Measurements from ENCODE around the gene MYD88.
A peak's percentile ranks its signal among the peaks of the same experiment; 100 is the strongest.

Gene MYD88

DNA sequence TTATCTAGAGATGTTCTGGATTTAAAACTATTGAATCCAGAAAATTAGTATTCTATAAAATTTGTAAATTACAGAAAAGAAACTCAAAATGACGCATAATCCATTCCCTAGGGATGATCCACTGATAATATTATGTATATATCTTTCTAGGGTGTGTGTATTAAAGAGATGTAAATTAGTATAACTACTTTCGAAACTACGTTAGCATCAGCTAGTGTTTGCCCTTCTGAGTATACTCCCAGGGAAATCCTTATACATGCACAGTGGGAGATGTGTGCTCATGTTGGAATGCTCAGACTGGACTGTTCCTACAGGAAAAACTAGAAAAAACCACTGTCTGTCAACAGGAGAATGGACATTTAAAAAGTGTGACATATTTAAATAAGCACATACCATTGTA, 38.0 kb upstream of the MYD88 start:
- Histone ChIP-seq H3K4me2 (no peak overlapping the region), H3K9ac (no peak overlapping the region)
- TF ChIP-seq Cebpa-rat (IDR thresholded peaks at IDR 0.05) = no peak

DNA sequence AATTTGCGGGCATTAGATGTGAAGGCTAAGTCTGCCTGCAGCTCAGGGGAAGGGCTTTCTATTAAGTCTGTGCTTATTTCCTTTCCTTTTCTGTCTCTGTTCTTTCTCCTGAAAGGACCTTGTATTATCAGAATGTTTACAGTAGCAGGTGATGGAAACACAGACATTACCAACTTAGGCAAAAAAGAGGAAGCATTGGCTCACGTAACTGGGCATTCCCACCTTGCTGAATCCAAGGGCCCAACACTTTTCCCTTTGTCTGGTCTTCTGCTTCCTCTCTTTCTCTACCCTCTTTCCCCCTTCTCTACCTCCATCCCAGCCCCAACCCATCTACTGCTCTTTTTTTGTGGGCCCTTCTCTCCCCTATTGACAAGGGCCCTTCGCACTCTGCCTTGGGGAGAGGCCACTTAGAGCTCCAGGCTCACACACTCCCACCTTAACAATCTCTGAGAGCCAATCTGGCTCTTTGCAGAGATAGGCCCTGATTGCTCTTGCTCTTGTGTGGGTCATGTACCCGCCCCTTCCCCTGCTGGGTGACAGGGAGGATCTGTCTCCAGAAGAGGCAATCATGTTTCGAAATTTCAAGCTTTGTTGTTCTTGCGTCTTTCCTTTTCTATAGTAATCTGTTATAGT, 36.5 kb upstream of the MYD88 start:
- H3K9me3 ChIP-seq (replicated peaks in 1 of 11) = peaks cover 15 to 29% (median 25%) of the 10 kb centered on the region in 11 experiments; a peak in 19 of 22 replicates
- H3K4me3 ChIP-seq = 0 out of 20 replicates have a peak overlapping the region, but pooled peaks of 1 of the 10 experiments have one; percentile 7
- peak overlapping the region in 2 of 11 experiments; percentile 16 to 28; a peak in 3 of 22 replicates for H3K9ac ChIP-seq
- peak overlapping the region in 8 of 11 experiments; percentile 17 to 89 (median 57); a peak in 13 of 22 replicates for H3K4me2 ChIP-seq
- peaks cover 0 to 41% (median 11%) of the 10 kb centered on the region in 10 experiments; a peak in 11 of 20 replicates for H3K4me1 ChIP-seq
- no peaks in the 10 kb centered on the region for H3K36me3 ChIP-seq
- 0 out of 22 replicates have a peak, but pooled peaks of 1 of the 11 experiments have one; percentile 5 for TF ChIP-seq Cebpa-rat (IDR thresholded peaks at IDR 0.05)
- H3K27ac ChIP-seq = peak overlapping the region in 4 of 11 experiments; percentile 6 to 64 (median 55); a peak in 7 of 22 replicates
- no peaks in the 10 kb centered on the region for H4K20me1 ChIP-seq
- H3K27me3 ChIP-seq = no peaks in the 10 kb centered on the region

More for the DNA sequence above, 38.0 kb upstream of the MYD88 start:
- Histone ChIP-seq H3K4me3 (no peak overlapping the region), H4K20me1 (no peaks in the 10 kb centered on the region), H3K27ac (no peak overlapping the region), H3K27me3 (no peaks in the 10 kb centered on the region), H3K4me1 (peaks cover 0 to 41% (median 11%) of the 10 kb centered on the region in 10 experiments; a peak in 11 of 20 replicates), H3K36me3 (no peaks in the 10 kb centered on the region), H3K9me3 (replicated peaks in 1 of 11) (peaks cover 6 to 17% (median 14%) of the 10 kb centered on the region in 11 experiments; a peak in 17 of 22 replicates)

DNA sequence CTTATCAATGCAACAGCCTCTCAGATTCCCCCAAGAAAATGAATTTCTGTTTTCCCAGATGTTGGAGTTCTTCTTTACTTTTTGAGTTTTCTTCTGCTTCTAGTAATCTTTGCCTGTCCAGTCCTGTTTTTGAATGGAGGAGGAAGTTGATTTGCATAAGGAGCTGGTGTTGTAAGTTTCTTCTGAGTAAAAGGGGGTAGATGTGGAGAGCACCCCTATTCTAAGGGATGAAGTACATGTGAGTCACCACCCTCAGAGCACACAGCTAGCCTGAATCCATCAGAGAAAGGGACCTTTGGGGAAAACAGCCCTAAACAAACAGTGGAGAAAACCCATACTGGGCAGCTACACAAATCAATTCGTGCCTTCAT, 36.0 kb upstream of the MYD88 start:
- Histone ChIP-seq H4K20me1 (no peaks in the 10 kb centered on the region), H3K27me3 (no peaks in the 10 kb centered on the region), H3K36me3 (no peaks in the 10 kb centered on the region), H3K4me2 (peak overlapping the region in 6 of 11 experiments; percentile 31 to 89 (median 70); a peak in 12 of 22 replicates), H3K27ac (peak overlapping the region in 4 of 11 experiments; percentile 6 to 64 (median 55); a peak in 7 of 22 replicates), H3K9ac (peak overlapping the region in 2 of 11 experiments; percentile 16 to 28; a peak in 3 of 22 replicates), H3K4me1 (peaks cover 0 to 39% (median 11%) of the 10 kb centered on the region in 10 experiments; a peak in 11 of 20 replicates), H3K9me3 (replicated peaks in 1 of 11) (peaks cover 15 to 29% (median 25%) of the 10 kb centered on the region in 11 experiments; a peak in 19 of 22 replicates), H3K4me3 (no peak overlapping the region)
- TF ChIP-seq Cebpa-rat (IDR thresholded peaks at IDR 0.05) = no peak

DNA sequence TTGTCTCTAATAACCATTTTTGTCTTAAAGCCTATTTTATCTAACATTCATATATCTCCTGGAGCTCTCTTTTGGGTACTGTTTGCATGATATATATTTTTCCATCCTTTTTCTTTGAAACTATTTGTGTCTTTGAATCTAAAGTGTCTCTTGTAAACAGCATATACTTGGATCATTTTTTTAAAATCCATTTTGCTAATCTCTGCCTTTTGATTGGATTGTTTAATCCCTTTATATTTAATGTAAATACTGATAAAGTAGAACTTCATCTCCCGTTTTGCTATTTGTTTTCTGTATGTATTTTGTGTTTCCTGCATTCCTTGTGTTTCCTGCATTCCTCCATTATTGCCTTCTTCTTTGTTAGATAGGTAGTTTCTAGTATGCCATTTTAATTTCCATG, 32.9 kb upstream of the MYD88 start:
- H3K27ac ChIP-seq = no peak overlapping the region
- no peak overlapping the region for H3K4me2 ChIP-seq
- peaks cover 0 to 52% (median 20%) of the 10 kb centered on the region in 10 experiments; a peak in 16 of 20 replicates for H3K4me1 ChIP-seq
- H3K4me3 ChIP-seq = no peak overlapping the region
- H3K36me3 ChIP-seq = no peaks in the 10 kb centered on the region
- H3K9me3 ChIP-seq (replicated peaks in 1 of 11) = peaks cover 15 to 29% (median 25%) of the 10 kb centered on the region in 11 experiments; a peak in 19 of 22 replicates
- H4K20me1 ChIP-seq = no peaks in the 10 kb centered on the region; a peak in 1 of 22 replicates
- no peaks in the 10 kb centered on the region for H3K27me3 ChIP-seq
- no peak for TF ChIP-seq Cebpa-rat (IDR thresholded peaks at IDR 0.05)
- H3K9ac ChIP-seq = no peak overlapping the region

DNA sequence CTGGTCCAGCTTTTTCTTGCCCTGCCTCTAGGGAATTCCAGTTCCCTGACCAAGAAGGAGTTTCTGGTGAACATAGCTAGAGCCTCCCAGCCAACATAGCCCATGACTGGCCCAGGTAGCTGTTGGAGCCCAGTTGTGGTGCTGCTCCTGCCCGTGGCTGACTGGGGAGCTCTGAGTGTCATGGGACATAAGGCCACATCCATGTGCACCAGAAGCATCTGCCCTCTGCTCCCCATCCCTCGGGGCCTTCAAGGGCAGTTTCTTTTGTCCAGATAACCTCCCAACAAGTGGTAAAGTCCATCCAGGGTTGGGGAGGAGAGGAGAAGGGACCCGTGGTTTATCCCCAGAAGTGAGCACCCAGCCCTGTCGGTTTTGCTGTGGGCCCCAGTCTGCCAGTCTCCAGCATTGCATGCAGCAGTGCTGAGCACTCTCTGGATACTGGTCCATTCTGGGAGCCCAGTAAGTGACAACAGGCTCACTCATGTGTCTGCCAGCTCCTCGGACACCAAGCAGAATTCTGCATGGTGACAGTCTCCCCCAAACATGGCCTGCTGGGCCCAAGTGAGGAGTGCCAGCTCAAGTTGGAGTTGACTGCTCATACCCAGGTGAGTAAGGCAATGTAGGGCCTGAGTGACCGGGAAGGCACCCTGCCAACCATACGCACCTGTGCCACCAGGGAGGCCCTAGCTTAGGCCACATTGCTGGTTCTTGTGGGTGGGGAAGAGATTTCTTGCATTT, 30.4 kb upstream of the MYD88 start:
- no peak overlapping the region for H3K9ac ChIP-seq
- H3K27me3 ChIP-seq = no peaks in the 10 kb centered on the region
- H3K27ac ChIP-seq = no peak overlapping the region
- H3K4me2 ChIP-seq = peak overlapping the region in 8 of 11 experiments; percentile 27 to 79 (median 65); a peak in 12 of 22 replicates
- H3K4me1 ChIP-seq = peaks cover 5 to 39% (median 20%) of the 10 kb centered on the region in 10 experiments; a peak in 17 of 20 replicates
- TF ChIP-seq Cebpa-rat (IDR thresholded peaks at IDR 0.05) = no peak
- H3K4me3 ChIP-seq = no peak overlapping the region
- H3K36me3 ChIP-seq = no peaks in the 10 kb centered on the region
- H3K9me3 ChIP-seq (replicated peaks in 1 of 11) = peaks cover 15 to 29% (median 25%) of the 10 kb centered on the region in 11 experiments; a peak in 19 of 22 replicates
- no peaks in the 10 kb centered on the region; a peak in 1 of 22 replicates for H4K20me1 ChIP-seq

DNA sequence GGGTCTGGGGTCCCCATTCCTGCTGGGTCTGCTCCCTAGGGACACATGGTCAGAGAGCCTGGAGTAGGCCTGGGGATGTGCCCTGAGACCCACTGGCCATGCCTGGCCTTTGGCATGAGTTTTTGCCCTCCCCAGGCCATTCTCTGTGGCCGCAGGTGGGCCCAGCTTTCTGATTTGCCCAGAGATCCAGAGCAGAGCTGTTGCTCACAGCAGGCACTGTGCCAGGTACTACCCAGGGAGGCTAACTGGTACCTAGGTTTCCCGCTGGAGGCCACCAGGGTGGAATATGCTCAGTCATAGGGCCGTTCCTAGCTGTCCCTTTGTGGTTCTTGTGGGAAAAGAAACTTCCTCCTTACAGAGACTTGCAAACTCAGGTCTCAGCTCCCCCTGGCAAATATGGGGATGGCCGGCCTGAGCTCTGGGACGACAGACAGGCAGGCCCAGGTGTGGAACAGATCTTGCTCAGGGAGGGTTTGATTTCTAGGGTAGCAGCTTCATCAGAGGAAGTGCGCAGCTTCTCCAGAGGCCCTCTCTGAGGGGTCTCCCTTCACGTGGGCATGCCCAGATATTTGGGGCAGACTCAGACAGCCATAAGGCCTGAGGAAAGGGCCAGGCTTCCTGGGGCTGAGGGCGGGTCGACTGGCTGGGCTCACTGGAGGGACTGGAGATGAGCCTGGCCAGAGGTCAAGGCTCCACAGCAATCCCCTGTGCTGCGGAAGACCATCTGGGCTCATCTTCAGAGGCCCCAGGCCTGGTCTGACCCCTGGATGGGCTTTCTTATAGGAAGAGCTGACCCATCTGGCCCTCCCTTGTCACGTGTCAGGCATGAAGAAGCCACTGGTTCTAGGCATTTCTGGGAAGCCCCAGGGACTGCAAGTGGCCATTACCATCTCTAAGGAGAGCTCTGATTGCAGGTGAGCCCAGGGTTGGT, 29.5 kb upstream of the MYD88 start:
- H3K27me3 ChIP-seq = no peaks in the 10 kb centered on the region
- peaks cover 6 to 32% (median 21%) of the 10 kb centered on the region in 10 experiments for H3K4me1 ChIP-seq
- peaks cover 15 to 28% (median 25%) of the 10 kb centered on the region in 11 experiments; a peak in 19 of 22 replicates for H3K9me3 ChIP-seq (replicated peaks in 1 of 11)
- no peaks in the 10 kb centered on the region for H3K36me3 ChIP-seq
- peak overlapping the region in 10 of 11 experiments; percentile 16 to 79 (median 52); a peak in 16 of 22 replicates for H3K4me2 ChIP-seq
- TF ChIP-seq Cebpa-rat (IDR thresholded peaks at IDR 0.05) = no peak
- H3K4me3 ChIP-seq = no peak overlapping the region
- H3K27ac ChIP-seq = no peak overlapping the region; a peak in 1 of 22 replicates
- peaks cover 0 to 4% (median 0%) of the 10 kb centered on the region in 11 experiments; a peak in 3 of 22 replicates for H4K20me1 ChIP-seq
- H3K9ac ChIP-seq = no peak overlapping the region

DNA sequence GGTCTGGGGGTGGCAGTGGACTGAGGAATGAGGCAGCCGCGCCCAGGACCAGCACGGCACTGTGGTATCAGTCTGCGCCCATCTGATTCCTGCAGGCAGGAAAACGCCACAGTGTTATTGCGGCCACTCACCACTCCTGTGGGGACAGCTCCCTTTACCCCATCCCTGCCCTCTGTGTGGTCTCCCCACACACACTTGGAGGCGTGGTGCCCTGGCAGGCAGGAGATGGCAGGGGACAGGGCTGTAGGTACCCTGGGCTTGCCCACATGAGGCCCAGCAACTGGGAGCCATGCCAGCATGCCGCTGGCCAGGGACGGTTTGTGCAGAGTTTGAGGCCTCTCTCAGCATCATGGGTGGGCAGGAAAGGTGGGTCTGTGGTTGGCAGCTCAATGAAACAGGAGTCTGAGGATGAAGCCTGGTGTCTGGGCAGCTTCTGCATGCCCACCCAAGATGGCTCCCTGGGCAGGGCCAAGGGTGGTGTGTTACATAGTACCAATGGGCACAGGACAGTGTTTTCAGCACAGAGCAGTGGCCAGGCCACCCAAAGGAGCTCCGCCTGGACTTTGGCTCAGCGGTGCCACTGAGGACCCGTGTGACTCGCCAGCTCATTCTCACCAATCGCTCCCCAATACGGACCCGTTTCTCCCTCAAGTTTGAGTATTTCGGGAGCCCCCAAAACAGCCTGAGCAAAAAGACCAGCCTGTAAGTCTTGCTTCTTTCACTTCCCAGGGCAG, 28.7 kb upstream of the MYD88 start:
- H3K9ac ChIP-seq = no peak overlapping the region
- H3K4me1 ChIP-seq = peaks cover 15 to 37% (median 27%) of the 10 kb centered on the region in 10 experiments
- no peaks in the 10 kb centered on the region for H3K36me3 ChIP-seq
- peaks cover 0 to 12% (median 2%) of the 10 kb centered on the region in 11 experiments; a peak in 7 of 22 replicates for H4K20me1 ChIP-seq
- no peak overlapping the region for H3K4me3 ChIP-seq
- no peak overlapping the region; a peak in 1 of 22 replicates for H3K27ac ChIP-seq
- H3K4me2 ChIP-seq = peak overlapping the region in 5 of 11 experiments; percentile 63 to 79 (median 73); a peak in 8 of 22 replicates
- H3K9me3 ChIP-seq (replicated peaks in 1 of 11) = peaks cover 15 to 20% (median 17%) of the 10 kb centered on the region in 11 experiments; a peak in 19 of 22 replicates
- 0 out of 22 replicates have a peak, but pooled peaks cover 0 to 5% (median 0%) of the 10 kb centered on the region in 11 experiments for H3K27me3 ChIP-seq
- TF ChIP-seq Cebpa-rat (IDR thresholded peaks at IDR 0.05) = no peak
